Measurements from ENCODE around the gene PLEKHG1. TPM values are rescaled to one million over a fixed set of nuclear protein-coding genes. Genes with fewer than 3 reads are reported as not detected.

The PLEKHG1 gene
- polyA plus RNA-seq, 1 donor (not counting 4 experiments of a cell fraction or from before 2014, with no cell fraction given), result 3.8 TPM

GRCh38 chr6:150635906-150636514, 36.3 kb downstream of the PLEKHG1 start:
- Histone ChIP-seq H3K4me1 (ENCODE audit: control insufficient read depth, extremely low read depth, insufficient read depth, low read length) (no peaks in the 10 kb centered on the region), H3K4me3 (ENCODE audit: control insufficient read depth in 2 of 3, extremely low read depth in 1 of 3, insufficient read depth in 2 of 3, low read depth in 1 of 3, low read length in 3 of 3) (no peak overlapping the region), H3K27me3 (ENCODE audit: control insufficient read depth, extremely low read depth, insufficient read depth, low read length) (no peaks in the 10 kb centered on the region), H3K36me3 (ENCODE audit: control insufficient read depth in 2 of 2, extremely low read depth in 1 of 2, insufficient read depth in 2 of 2, low read length in 2 of 2) (no peaks in the 10 kb centered on the region), H3K27ac (ENCODE audit: control insufficient read depth, insufficient read depth, low read length) (no peak overlapping the region), H3K9ac (ENCODE audit: control insufficient read depth, extremely low read depth, insufficient read depth, low read length) (no peak overlapping the region), H4K20me1 (ENCODE audit: control insufficient read depth, extremely low read depth, insufficient read depth, low read length) (no peaks in the 10 kb centered on the region), H2AFZ (ENCODE audit: control insufficient read depth, low read length) (no peak overlapping the region), H3K79me2 (ENCODE audit: control insufficient read depth, insufficient read depth, low read length) (no peaks in the 10 kb centered on the region), H3K4me2 (ENCODE audit: control insufficient read depth, extremely low read depth, insufficient read depth, low read depth, low read length) (no peak overlapping the region), H3K9me3 (ENCODE audit: control insufficient read depth, low read depth, low read length) (no peaks in the 10 kb centered on the region), H3K9me1 (ENCODE audit: control insufficient read depth, extremely low read depth, insufficient read depth, low read length) (no peaks in the 10 kb centered on the region)
- FAIRE-seq (no peak), DNase-seq (ENCODE audit: low read depth, low spot score) (no peak)
- no peak for TF ChIP-seq EZH2 (IDR thresholded peaks at IDR 0.05; ENCODE audit: low read length)
- dilution Hi-C loops (cut with MboI; ENCODE audit: extremely low pct_ligation_motif_present, low sequenced_read_pairs), result no loop called here

- DNase-seq (ENCODE audit: low read depth, low spot score), result no peak
- dilution Hi-C loops (cut with MboI; ENCODE audit: extremely low pct_ligation_motif_present, low sequenced_read_pairs), result no loop called here
These were observed 37.1 kb downstream of the PLEKHG1 start for GRCh38 chr6:150636808-150637207.

More at GRCh38 chr6:150636808-150637207, 37.1 kb downstream of the PLEKHG1 start:
- TF ChIP-seq EZH2 (IDR thresholded peaks at IDR 0.05; ENCODE audit: low read length), result no peak
- no peak for TF ChIP-seq CTCF (optimal IDR thresholded peaks at IDR 0.05 in 1 of 3, IDR thresholded peaks at IDR 0.05 in 1 of 3, conservative IDR thresholded peaks at IDR 0.05 in 1 of 3; ENCODE audit: extremely low read depth in 1 of 3, insufficient read depth in 2 of 3, low read length in 3 of 3)
- no peak overlapping the region for H3K4me3 ChIP-seq (ENCODE audit: control insufficient read depth in 2 of 3, extremely low read depth in 1 of 3, insufficient read depth in 2 of 3, low read depth in 1 of 3, low read length in 3 of 3)
- H4K20me1 ChIP-seq (ENCODE audit: control insufficient read depth, extremely low read depth, insufficient read depth, low read length), result no peaks in the 10 kb centered on the region
- H3K79me2 ChIP-seq (ENCODE audit: control insufficient read depth, insufficient read depth, low read length), result no peaks in the 10 kb centered on the region
- H3K27me3 ChIP-seq (ENCODE audit: control insufficient read depth, extremely low read depth, insufficient read depth, low read length), result no peaks in the 10 kb centered on the region
- no peak overlapping the region for H3K9ac ChIP-seq (ENCODE audit: control insufficient read depth, extremely low read depth, insufficient read depth, low read length)
- no peaks in the 10 kb centered on the region for H3K9me3 ChIP-seq (ENCODE audit: control insufficient read depth, low read depth, low read length)
- FAIRE-seq, result no peak
- H3K27ac ChIP-seq (ENCODE audit: control insufficient read depth, insufficient read depth, low read length), result no peak overlapping the region
- no peak overlapping the region for H3K4me2 ChIP-seq (ENCODE audit: control insufficient read depth, extremely low read depth, insufficient read depth, low read depth, low read length)
- no peaks in the 10 kb centered on the region for H3K9me1 ChIP-seq (ENCODE audit: control insufficient read depth, extremely low read depth, insufficient read depth, low read length)
- no peak overlapping the region for H2AFZ ChIP-seq (ENCODE audit: control insufficient read depth, low read length)
- H3K36me3 ChIP-seq (ENCODE audit: control insufficient read depth in 2 of 2, extremely low read depth in 1 of 2, insufficient read depth in 2 of 2, low read length in 2 of 2), result no peaks in the 10 kb centered on the region
- no peaks in the 10 kb centered on the region for H3K4me1 ChIP-seq (ENCODE audit: control insufficient read depth, extremely low read depth, insufficient read depth, low read length)

All from keratinocyte (primary cell).